NCI-H524 (cell line): Measurements from ENCODE around the gene BABAM2.
A peak's percentile ranks its signal among the peaks of the same experiment; 100 is the strongest.
"Not testable (repeated sequence)": the region's sequence is repeated elsewhere in the genome, so short reads cannot be mapped to it uniquely, and the experiment has no call there.

Experiments used
- DNase-seq, 2 experiments: peaks; one replicate each; lab custom pipeline; 2025; lab: John Stamatoyannopoulos, UW

The BABAM2 gene

DNA sequence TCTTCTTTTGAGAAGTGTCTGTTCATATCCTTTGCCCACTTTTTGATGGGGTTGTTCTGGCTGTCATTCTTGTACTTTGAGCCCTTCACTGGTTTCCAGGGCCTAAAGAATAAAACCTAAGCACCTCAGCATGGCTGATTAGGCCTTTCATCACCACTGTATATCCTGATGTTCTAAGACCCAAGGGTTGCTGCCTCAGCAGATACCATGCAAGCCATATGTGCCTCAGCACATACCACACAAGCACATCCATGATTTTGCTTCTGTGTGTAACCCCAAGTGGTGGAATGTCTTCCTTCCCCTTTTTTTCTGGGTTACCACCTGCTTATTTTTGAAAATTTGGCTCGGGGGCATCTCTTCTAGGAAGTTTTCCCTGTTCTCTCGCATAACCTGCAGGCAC is 11.7 kb upstream of the BABAM2 start:
- no peak for DNase-seq

DNA sequence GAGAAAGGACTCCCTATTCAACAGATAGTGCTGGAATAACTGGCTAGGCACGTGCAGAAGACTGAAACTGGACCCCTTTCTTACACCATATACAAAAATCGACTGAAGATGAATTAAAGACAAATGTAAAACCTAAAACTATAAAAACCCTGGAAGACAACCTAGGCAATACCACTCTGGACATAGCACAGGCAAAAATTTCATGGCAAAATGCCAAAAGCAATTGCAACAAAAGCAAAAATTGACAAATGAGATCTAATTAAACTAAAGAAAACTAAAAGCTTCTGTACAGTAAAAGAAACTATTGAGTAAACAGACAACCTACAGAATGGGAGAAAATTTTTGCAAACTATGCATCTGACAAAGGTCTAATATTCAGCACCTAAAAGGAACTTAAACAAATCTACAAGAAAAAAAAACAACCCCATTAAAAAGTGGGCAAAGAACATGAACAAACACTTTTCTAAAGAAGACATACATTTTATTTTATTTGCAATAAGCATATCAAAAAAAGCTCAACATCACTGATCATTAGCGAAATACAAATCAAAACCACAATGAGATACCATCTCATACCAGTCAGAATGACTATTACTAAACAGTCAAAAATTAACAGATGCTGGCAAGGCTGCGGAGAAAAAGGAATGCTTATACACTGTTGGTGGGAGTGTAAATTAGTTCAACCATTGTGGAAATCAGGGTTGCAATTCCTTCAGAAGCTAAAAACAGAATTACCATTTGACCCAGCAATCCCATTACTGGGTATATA is 8.5 kb upstream of the BABAM2 start:
- DNase-seq: not testable (repeated sequence)

DNA sequence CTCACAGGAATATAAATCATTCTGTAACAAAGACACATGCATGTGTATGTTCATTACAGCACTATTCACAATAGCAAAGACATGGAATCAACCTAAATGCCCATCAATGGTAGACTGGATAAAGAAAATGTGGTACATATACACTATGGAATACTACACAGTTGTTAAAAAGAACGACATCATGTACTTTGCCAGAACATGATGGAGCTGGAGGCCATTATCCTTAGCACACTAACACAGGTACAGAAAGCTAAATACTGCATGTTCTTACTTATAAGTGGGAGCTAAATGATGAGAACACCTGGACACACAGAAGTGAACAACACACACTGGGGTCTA is 8.0 kb upstream of the BABAM2 start:
- not testable (repeated sequence) for DNase-seq

DNA sequence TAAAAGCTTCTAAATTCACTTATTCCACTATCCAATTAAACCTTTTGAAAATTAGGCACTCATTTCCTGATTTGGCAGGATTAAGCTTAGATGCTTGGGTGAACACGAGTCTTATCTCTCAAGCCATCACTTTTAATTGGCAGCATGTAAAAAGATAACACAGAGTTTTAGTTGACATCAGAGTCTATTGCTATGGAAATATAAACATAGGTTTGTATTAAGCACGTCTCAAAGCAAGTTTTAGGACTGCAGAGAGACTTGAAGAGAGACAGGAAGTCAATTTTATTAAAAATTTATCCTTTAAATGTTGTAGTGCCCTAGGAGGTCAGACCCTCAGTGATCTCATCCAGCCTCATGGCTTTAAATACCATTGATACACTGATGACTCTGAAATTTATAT is 5.9 kb upstream of the BABAM2 start:
- DNase-seq: no peak

DNA sequence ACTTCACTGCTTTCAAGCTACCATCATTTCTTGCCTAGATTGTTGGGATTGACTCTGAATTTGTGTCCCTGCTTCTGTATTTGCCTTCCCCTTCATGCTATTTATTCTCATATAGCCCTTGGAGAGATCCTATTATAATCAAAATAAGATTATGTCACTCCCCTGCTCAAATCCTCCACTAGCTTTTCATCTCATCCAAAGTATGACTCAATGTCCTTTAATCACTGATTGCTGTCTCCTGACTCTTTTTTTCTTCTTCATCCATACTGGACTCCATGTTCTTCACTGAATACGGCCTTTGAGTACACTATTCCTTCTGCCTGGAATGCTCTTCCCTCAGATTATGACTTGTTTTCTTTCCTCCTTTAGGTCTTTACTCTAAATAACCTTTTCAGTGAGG is 5.3 kb upstream of the BABAM2 start:
- DNase-seq: no peak

DNA sequence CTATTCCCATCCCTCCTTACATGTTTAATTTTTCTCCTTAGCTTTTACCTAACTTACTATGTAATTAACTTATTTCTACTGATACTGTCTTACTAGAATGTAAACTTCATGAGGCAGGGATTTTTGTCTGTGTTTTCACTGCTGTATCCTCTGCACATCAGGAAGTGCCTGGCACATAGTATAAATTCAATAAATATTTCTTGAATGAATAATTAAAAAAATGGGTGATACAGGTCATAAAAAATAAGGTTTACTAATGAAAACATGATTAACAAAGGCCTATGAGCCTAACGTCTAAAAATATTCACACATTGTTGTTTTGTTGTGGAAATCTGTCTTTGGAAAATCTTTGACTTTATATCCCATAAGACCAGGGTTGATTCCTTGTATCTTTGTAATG is 4.9 kb upstream of the BABAM2 start:
- no peak for DNase-seq

DNA sequence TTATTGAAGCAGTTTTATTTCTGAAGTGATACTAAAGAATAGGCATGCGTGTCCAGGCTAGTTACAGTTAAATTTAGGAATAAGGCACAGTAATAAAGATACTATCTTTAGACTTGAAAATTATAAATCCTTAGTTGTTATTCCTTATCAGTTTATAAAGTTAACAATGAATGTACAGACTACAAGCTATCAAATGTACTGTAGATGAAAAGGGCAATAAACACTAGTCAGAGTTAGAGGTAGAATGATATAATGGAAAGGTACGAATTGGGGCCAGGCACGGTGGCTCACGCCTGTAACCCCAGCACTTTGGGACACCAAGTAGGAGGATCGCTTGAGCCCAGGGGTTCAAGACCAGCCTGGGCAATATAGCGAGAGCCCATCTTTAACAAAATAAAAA is 4.2 kb upstream of the BABAM2 start:
- no peak for DNase-seq

DNA sequence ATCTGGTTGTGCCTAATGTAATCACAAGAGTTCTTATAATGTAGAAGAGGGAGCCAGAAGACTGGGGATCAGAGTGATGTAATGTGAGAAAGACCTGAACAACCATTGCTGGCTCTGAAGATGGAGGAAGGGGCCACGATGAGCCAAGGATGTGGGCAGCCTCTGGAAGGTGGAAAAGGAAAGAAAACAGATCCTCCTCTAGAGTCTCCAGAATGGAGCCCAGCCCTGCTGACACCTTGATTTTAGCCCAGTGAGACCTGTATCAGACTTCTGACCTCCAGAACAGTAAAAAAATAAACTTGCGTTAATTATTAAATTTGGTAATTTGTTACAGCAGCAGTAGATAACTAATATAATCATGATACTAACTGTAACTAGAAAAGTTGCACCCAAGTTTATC is 3.4 kb upstream of the BABAM2 start:
- DNase-seq: no peak

DNA sequence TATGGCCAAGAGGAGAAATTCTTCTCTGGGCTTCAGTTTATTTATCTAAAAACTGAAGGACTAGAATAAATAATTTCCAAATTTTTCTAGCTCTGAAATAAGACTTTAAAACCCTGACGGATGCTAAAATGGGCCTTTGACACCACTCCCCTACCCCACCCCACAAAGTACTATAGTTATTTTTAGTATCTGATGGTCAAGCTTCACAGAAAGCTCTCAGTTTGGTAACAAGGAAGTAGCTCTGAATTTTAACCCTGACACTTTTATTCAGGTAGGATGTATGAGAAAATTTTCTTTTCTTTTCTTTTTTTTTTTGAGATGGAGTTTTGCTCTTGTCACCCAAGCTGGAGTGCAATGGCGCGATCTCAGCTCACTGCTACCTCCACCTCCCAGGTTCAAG is 2.7 kb upstream of the BABAM2 start:
- no peak for DNase-seq

DNA sequence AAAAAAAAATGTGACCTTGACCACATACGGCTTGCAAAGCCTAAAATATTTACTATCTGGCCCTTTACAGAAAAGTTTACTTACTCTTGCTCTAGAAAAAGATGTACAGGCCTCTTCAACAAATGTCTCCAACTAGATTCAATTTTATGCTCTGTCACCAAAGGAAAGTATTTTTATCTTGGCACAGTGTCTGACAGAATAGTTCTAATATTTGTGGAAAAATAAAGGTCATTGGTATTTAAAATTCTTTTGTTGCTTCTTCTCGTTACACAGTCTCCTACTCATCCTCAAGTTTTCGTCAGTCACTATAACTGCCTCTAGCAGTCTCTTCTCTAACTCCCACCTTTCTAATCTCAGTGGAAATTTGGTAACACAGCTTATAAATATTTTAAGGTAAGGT is 1.7 kb upstream of the BABAM2 start:
- DNase-seq: no peak

DNA sequence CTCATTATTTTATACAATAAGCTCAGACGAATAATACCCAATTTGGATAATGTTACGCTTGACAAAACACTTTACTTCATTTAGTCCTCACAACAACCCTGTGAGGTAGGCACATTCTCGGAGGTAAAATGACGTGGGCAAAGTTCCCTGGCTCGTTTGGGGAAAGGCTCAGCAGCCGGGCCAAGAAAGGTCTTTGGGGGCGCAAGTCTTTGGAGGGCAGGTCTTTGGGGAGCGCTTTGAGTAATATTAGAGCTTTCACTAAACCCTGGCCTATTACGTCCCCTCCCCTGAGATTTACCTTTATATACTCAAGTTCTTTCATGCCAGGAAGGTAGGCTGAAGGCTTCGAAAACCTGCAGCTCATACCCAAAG is 769 bp upstream of the BABAM2 start:
- no peak for DNase-seq

DNA sequence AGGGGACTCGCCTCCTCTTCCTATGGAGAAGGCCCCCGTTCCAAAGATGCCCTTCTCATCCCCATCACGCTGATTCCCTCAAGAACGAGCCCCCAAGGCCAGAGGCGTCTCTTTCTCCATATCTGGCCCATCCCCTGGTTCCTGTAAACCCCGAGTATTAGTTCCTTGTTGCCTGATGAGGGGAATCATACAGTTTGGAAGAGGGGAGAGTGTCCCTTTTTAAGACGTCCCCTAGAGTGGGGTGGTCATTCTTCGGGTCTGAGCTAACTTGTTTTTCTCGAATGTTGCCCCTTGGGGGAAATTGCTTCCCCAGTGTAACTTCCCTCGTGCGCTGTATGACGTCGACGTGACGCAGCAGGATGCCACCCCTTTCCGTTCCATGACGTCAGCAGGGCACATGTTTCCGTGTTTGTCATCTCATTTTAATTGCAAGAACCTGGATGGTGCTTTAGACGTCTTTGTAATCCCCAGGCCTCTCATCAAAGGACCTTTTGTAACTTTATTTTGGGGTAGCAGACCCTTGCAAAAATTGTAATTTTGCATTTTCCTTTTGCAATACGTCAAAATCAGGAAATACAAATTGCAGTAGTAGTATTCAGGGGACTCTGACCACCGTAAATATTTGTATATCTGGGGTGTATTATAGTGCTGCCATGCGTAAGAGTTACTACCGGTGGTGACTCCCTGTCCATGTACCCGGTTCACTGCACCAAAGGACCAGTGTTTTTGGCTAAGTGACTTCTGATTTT is 569 bp downstream of the BABAM2 start:
- DNase-seq: peak in 1 of 2 experiments; percentile 77

DNA sequence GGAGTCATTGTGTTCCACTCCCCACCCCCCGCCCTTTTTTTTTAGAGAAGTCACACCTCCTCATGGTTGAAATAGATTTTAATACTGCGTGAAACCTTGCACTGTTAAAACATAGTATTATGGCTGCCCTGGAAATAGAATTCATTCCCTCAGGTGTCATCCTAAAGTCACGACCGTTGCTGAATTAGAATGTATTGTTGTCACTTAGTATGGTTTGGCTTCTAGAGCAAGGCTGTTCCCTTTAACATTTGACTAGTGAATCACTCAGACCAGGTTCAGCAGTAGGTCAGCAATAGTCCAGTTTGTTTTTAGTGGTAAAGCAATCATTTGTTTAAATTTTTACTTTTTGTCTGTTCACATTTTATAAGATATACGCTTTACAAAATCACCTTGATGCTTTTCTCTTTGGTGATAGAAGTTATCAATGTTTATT is 1.2 kb downstream of the BABAM2 start:
- no peak for DNase-seq

DNA sequence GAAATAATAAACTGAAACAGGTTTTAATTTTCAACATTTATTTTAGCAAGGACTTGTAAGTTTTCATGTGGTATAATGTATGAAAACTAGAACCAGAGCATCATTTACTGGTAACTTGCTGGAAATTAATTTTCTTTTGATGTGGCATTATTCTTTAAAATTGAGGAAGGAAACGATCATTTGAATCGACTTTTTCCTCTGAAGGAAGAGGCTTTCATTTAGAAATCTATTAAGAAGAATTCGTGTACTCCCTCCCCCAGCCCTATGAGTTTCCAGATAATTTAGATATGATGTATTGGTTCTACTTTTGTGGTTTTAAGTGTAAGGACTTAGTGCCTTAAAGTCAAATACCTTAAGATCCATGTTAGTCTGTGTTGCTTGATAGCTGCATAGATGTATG is 2.5 kb downstream of the BABAM2 start:
- DNase-seq: no peak

DNA sequence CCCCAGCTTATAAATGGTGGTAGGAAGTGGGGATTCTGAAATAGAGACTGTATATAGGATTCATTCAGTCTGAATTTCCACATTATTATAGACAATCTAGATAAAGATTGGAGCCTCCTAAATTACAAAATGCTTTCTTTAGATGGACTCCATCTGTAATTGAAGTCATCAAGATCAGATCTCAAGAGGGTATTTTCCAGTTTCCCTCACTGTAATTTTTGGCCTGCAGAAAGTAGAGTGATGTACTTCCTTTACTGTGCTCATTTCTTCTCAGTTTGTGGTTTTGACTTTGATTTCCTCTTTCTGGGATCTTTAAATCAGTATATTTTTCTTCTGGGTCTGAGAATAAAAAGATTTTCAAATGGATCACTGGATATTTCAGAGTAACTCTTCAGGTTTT is 7.2 kb downstream of the BABAM2 start:
- no peak for DNase-seq

DNA sequence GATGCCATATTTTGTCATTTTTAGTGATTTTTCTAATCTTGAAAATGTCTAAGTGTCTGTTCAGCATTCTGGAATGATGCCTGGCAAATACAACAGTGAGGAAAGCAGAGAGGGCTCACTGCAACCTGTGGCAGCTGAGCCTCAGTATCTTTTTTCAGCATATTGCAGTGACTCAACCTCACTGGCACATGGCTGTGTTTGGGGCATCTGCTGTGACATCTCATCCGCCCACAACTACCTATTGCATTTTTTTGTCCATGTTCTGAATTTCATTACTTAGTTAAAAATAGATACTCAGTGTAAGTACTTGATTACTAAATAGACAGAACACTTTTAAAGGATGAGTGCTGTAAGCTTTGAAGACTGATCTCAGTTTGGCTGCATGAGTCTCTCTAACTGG is 10.7 kb downstream of the BABAM2 start:
- DNase-seq: no peak

DNA sequence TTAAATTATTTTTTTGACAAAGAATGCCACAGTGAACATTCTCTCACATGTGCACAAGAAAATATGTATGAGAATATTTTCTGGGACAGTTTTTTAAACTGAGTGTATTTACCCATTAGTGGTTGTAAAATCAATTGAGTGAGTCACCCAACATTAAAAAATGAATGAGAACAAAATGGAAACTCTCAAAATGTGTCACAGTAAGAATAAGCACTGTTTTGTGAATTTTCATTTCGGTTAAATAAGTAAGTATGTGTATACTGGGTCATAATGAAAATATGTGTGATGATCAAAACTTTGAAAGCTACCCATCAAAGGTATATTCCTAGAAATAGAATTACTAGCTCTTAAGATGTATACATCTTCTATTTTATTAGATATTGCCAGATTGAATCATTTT is 11.6 kb downstream of the BABAM2 start:
- no peak for DNase-seq

DNA sequence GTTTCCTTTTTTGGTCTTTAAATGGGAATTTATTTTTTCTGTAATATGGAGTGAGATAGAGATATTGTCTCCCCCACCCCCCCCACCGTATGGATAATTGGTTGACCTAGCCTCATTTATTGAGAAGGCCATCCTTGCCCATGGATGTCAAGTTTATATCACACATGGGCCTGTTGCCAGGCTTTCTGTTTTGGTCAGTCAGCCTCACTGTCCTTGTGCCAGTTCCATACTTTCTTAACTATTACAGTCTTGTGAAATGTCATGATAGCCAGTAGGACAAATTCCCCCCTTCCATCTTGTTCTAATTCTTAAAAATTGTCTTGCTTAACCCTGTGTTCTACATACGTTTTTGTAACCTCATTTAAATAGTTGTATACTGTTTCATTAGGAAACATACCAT is 12.5 kb downstream of the BABAM2 start:
- no peak for DNase-seq

DNA sequence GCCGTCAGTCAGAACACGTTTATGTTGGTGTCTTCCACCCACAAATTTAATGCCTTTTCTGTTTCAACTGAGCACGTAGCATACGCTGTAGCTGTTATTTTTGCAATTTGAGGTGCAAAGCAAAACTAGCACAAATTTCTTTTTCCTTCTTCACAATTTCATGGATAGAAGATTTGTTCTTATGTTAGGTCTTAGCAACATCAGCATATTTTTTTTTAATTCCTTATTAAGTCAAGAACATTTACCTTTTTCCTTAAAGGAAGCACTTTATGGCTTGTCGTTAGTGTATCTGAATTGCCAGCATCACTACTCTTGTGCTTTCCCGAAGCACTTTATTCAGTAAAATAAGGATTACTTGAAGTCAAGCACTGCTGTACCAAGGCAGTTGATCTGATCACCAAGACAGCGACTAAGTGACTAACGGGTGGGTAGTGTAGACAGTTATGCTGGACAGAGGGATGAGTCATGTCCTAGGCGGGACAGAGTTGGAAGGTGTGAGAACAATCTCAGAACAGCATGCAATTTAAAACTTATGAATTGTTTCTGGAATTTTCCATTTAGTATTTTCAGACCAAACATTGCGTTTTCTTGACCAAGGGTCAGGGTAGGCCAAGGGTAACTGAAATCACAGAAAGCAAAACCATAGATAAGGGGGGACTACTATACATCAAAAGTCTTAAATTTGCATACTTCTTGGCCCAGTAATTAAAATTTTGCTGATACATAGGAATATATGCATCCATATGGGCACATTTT is 13.3 kb downstream of the BABAM2 start:
- DNase-seq: no peak

DNA sequence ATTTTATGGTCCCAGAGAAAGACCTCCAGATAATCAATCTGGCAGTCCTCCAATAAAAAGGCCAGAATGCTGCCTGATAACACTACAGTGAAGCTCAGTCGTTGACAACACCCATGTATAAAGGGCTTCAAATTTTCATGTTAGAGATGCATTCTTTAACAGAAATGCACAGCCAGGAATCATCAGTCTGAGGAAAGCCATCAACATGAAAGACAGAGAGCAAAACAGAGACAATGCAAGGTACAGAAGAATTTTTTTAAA is 13.8 kb downstream of the BABAM2 start:
- no peak for DNase-seq

DNA sequence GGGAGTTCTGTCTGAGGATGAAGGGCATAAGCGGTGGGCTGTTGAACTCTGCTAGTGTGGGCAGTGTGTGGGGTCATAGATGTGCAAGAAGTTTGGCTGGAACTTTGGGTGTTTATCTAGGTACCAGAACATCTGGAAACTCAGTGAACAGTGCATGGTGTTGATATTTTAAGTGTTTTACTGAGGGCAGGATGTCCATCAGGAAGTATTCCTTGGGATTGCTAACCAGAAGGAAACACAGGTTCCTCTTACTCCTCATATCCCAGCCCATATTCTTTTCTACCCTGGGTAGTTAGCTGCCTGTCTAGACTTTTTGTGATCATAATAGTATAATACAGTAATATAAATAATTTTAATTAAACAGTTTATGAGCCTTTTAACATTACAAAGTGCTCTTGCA is 15.5 kb downstream of the BABAM2 start:
- DNase-seq: no peak

DNA sequence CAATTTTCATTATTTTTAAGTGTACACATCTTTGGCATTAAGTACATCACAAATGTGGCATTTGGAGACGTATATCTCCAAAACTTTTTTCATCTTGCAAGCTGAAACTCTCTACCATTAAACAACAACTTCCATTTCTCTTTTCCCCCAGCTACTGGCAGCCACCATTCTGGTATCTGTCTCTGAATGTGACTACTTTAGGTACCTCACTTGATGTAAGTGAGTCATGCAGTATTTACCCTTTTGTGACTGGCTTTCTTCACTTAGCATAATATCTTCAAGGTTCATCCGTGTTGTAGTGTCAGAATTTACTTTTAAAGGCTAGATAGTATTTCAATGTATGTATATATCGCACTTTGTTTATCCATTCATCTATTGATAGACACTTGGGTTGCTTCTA is 17.0 kb downstream of the BABAM2 start:
- DNase-seq: no peak

DNA sequence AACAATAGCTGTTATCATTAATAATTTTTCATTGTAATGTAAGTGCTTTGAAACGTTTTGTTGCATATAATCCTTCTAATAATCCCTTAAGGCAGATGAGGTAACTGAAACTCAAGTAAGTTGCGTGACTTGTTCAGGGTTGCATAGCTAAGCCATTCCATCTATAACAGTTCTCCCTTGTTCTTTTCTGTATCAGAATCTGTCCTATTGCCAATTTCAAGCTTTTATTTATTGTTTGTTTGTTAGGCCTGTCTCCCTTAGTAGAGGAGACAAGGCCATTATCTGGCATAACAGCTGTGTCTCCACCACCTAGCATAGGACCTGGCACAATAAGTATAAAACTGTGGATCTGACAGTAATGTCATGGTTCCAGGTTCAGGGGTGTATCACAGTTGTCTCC is 19.4 kb downstream of the BABAM2 start:
- no peak for DNase-seq
